AG09319 (cell line): ENCODE results near the gene METTL8.
"Not testable (repeated sequence)": the region's sequence is repeated elsewhere in the genome, so short reads cannot be mapped to it uniquely, and the experiment has no call there.

Experiments used
- DNase-seq: peaks from one replicate; pipeline ENCODE4 v3.0.0-alpha.2; 2010; ENCODE audit warnings: low read depth; ENCODE audit errors: extremely low read depth
- TF ChIP-seq, protein P1 (sequence below): IDR thresholded peaks from 2 replicates; pipeline ENCODE4 v1.5.1; 2011; ENCODE audit warnings: low read depth, mild to moderate bottlenecking, inconsistent platforms, low read length, moderate library complexity

The METTL8 gene

GRCh38 chr2:171362396-171362795 is 71.4 kb downstream of the METTL8 start:
- DNase-seq: no peak
- TF ChIP-seq, protein P1, sequence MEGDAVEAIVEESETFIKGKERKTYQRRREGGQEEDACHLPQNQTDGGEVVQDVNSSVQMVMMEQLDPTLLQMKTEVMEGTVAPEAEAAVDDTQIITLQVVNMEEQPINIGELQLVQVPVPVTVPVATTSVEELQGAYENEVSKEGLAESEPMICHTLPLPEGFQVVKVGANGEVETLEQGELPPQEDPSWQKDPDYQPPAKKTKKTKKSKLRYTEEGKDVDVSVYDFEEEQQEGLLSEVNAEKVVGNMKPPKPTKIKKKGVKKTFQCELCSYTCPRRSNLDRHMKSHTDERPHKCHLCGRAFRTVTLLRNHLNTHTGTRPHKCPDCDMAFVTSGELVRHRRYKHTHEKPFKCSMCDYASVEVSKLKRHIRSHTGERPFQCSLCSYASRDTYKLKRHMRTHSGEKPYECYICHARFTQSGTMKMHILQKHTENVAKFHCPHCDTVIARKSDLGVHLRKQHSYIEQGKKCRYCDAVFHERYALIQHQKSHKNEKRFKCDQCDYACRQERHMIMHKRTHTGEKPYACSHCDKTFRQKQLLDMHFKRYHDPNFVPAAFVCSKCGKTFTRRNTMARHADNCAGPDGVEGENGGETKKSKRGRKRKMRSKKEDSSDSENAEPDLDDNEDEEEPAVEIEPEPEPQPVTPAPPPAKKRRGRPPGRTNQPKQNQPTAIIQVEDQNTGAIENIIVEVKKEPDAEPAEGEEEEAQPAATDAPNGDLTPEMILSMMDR: no peak

DNA sequence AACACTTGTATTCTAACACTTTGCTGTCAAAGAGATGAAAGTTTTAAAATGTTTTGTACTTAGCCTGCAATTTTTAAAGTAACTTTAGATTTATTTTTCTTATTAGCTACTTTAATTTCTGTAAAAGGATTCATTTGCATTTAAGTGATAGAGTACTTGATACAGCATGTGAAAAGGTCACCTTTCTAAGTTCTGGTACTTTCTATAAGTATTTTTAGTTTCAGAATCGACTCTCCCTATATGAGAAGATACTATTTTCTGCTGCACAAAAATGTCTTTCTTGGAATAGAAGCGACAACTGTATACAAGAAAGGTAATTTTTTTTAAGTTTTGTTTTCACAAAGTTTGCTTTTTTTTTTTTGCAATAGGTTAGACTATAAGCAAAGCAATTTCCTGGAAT is 72.9 kb downstream of the METTL8 start:
- TF ChIP-seq, protein P1: no peak
- DNase-seq: no peak

DNA sequence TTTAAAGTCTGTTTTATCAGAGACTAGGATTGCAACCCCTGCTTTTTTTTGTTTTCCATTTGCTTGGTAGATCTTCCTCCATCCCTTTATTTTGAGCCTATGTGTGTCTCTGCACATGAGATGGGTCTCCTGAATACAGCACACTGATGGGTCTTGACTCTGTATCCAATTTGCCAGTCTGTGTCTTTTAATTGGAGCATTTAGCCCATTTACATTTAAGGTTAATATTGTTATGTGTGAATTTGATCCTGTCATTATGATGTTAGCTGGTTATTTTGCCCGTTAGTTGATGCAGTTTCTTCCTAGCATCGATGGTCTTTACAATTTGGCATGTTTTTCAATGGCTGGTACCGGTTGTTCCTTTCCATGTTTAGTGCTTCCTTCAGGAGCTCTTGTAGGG is 80.0 kb downstream of the METTL8 start:
- not testable (repeated sequence) for DNase-seq

DNA sequence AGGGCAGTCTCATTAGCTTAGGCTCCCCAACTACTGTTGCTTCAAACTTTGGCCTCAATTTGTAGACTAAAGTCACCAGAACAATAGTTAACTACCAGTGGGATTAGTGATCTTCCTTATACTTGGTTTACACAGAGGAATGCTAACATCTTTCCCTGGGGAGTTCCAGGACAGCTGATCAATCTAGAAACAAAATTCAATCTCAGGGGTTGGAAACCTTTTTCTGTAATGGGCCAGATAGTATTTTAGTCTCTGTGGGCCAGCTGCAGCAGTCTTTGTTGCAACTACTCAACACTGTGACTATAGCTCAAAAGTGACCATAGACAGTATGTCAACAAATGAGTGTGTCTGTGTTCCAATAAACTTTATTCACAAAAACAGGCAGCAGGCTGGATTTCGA is 85.7 kb downstream of the METTL8 start:
- DNase-seq: no peak
- TF ChIP-seq, protein P1: no peak

GRCh38 chr2:171347591-171348032 is 86.2 kb downstream of the METTL8 start:
- TF ChIP-seq, protein P1: no peak
- DNase-seq: peak; percentile 27

GRCh38 chr2:171346723-171347557 is 86.8 kb downstream of the METTL8 start:
- DNase-seq: no peak
- TF ChIP-seq, protein P1: no peak

DNA sequence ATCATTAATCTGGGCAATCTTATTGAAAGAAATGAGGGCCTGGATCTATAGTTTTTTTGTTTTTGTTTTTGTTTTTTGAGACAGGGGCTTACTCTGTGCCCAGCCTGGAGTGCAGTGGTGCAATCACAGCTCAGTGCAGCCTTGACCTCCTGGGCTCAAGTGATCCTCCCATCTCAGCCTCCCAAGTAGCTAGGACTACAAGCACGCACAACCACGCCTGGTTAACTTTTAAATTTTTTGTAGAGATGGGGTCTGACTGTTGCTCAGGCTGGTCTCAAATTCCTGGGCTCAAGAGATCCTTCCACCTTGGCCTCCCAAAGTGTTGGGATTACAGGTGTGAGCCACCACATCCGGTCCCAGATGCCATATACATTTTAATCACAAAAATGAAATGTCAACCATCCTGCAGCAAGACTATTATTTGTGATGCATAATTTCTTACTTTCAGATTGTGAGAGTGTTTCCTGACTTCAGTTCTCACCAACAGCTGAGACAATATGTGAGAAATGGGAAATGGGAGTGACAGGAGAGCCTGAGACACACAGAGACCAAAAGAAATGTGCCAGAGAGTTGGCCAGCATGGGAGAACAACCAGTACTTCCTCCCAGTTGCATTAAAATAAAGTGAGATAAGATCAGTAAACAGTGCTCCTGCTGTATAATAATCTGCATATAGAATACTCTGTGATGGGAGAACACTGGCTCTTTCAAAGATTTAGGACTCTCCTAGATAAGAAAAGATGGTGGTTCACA is 87.6 kb downstream of the METTL8 start:
- DNase-seq: no peak
- TF ChIP-seq, protein P1: no peak
